A549 (cell line): ENCODE measurements around the gene TSHZ3.

Experiments
- CEBPB ChIP-seq, 2 experiments: fragments of >200 bp in 1 of 2; sonication (Bioruptor Twin) in 1 of 2; formaldehyde crosslinking in 1 of 2; IDR thresholded peaks; 2 replicates each; pipeline ENCODE4 v1.6.1; 2012 to 2016
- CTCF ChIP-seq: fragments of >200 bp; sonication (Bioruptor Twin); formaldehyde crosslinking; IDR thresholded peaks from 3 replicates; pipeline ENCODE4 v1.5.1; 2016
- MAFK ChIP-seq: fragments of 450-650 bp; IDR thresholded peaks from 2 replicates; pipeline ENCODE4 v1.6.1; 2014; ENCODE audit not compliant: partially characterized antibody
- MAX ChIP-seq: IDR thresholded peaks from 2 replicates; pipeline ENCODE4 v1.6.1; 2012
- MYC ChIP-seq: IDR thresholded peaks from 2 replicates; pipeline ENCODE4 v1.6.1; 2012; ENCODE audit warnings: mild to moderate bottlenecking, inconsistent platforms, low read length, improper control_type of control experiment, borderline replicate concordance
- POLR2A ChIP-seq: IDR thresholded peaks from 2 replicates; pipeline ENCODE4 v1.6.1; 2012; ENCODE audit warnings: mild to moderate bottlenecking, low read length
- RAD21 ChIP-seq, 2 experiments: fragments of >200 bp in 1 of 2; sonication (Bioruptor Twin) in 1 of 2; formaldehyde crosslinking in 1 of 2; IDR thresholded peaks in 1 of 2; conservative IDR thresholded peaks in 1 of 2; 2 replicates in 1 of 2; 3 replicates in 1 of 2; pipeline ENCODE4 v1.6.1; 2012 to 2018; ENCODE audit warnings: inconsistent platforms in 1 of 2
- RARB ChIP-seq: fragments of 250-450 bp; sonication (Bioruptor Pico); IDR thresholded peaks from 2 replicates; pipeline ENCODE4 v1.8.0; 2021; ENCODE audit warnings: mild to moderate bottlenecking, moderate library complexity
- RCOR1 ChIP-seq: fragments of 150-350 bp; IDR thresholded peaks from 2 replicates; pipeline ENCODE4 v1.6.1; 2014; ENCODE audit warnings: antibody characterized with exemption, low read length, low read depth
- TF ChIP-seq, protein P1 (sequence below): fragments of 200-600 bp; sonication (generic); IDR thresholded peaks from 2 replicates; pipeline ENCODE4 v1.6.1; 2016; ENCODE audit warnings: antibody characterized with exemption, mild to moderate bottlenecking, moderate library complexity

- TF ChIP-seq CTCF, result no peak
- TF ChIP-seq POLR2A, result no peak
- TF ChIP-seq MYC, result no peak
- no peak for TF ChIP-seq RAD21 (conservative IDR thresholded peaks at IDR 0.05 in 1 of 2, IDR thresholded peaks at IDR 0.05 in 1 of 2)
- TF ChIP-seq MAX, result no peak
- TF ChIP-seq RARB, result no peak
- TF ChIP-seq, protein P1, sequence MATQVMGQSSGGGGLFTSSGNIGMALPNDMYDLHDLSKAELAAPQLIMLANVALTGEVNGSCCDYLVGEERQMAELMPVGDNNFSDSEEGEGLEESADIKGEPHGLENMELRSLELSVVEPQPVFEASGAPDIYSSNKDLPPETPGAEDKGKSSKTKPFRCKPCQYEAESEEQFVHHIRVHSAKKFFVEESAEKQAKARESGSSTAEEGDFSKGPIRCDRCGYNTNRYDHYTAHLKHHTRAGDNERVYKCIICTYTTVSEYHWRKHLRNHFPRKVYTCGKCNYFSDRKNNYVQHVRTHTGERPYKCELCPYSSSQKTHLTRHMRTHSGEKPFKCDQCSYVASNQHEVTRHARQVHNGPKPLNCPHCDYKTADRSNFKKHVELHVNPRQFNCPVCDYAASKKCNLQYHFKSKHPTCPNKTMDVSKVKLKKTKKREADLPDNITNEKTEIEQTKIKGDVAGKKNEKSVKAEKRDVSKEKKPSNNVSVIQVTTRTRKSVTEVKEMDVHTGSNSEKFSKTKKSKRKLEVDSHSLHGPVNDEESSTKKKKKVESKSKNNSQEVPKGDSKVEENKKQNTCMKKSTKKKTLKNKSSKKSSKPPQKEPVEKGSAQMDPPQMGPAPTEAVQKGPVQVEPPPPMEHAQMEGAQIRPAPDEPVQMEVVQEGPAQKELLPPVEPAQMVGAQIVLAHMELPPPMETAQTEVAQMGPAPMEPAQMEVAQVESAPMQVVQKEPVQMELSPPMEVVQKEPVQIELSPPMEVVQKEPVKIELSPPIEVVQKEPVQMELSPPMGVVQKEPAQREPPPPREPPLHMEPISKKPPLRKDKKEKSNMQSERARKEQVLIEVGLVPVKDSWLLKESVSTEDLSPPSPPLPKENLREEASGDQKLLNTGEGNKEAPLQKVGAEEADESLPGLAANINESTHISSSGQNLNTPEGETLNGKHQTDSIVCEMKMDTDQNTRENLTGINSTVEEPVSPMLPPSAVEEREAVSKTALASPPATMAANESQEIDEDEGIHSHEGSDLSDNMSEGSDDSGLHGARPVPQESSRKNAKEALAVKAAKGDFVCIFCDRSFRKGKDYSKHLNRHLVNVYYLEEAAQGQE, result no peak
- no peak for TF ChIP-seq RCOR1
- no peak for TF ChIP-seq CEBPB (IDR thresholded peaks at IDR 0.05)
- no peak for TF ChIP-seq MAFK
Measured at GRCh38 chr19:31235806-31236205, 113.4 kb downstream of the TSHZ3 start.
